RWPE1 (cell line): ENCODE measurements around the gene ETDC.
A peak's percentile ranks its signal among the peaks of the same experiment; 100 is the strongest.
"Not testable (repeated sequence)": the region's sequence is repeated elsewhere in the genome, so short reads cannot be mapped to it uniquely, and the experiment has no call there.

Experiments used
- CTCF ChIA-PET: fragments of 350-600 bp; sonication (Branson Sonifier 250); formaldehyde crosslinking; extraction: SDS; loops from one replicate; lab custom pipeline; 2021; lab: Yijun Ruan, JAX
- POLR2A ChIA-PET: fragments of 400-600 bp; formaldehyde crosslinking; extraction: SDS; loops from one replicate; lab custom pipeline; 2020; ENCODE audit warnings: antibody characterized with exemption; ENCODE audit not compliant: low non-redundant PET; lab: Yijun Ruan, JAX
- DNase-seq: peaks from one replicate; pipeline ENCODE4 v3.0.0; 2012; ENCODE audit warnings: low spot score
- H3K27ac ChIP-seq: fragments of 450-650 bp; 2 replicates; pipeline ENCODE4 v1.5.1; 2017
- CTCF ChIP-seq: fragments of 450-650 bp; conservative IDR thresholded peaks from 2 replicates; pipeline ENCODE4 v1.5.1; 2017; ENCODE audit warnings: low read depth, mild to moderate bottlenecking

Gene ETDC

GRCh38 chrX:135309430-135309923, at the start of gene ETDC:
ETDC (plus strand) TSS chrX:135309480; CDS start chrX:135309480, 0 bp downstream.
- ChIA-PET POLR2A (no interaction called here), CTCF (no interaction called here)
- TF ChIP-seq CTCF, result no peak
- no peak for DNase-seq
- no peak within 1 kb of the TSS for H3K27ac ChIP-seq

GRCh38 chrX:135260976-135261375, 48.3 kb upstream of the ETDC start:
- POLR2A ChIA-PET, DNase-seq, CTCF ChIA-PET, H3K27ac ChIP-seq: not testable (repeated sequence)

GRCh38 chrX:135263376-135263775, 45.9 kb upstream of the ETDC start:
- H3K27ac ChIP-seq, CTCF ChIA-PET, DNase-seq, POLR2A ChIA-PET: not testable (repeated sequence)

- ChIA-PET POLR2A (no interaction called here), CTCF (no interaction called here)
- H3K27ac ChIP-seq, result no peak overlapping the region
- no peak for TF ChIP-seq CTCF
- peak; percentile 52 for DNase-seq
Measured at GRCh38 chrX:135264206-135264605, 45.1 kb upstream of the ETDC start.

- DNase-seq, result no peak
- TF ChIP-seq CTCF, result no peak
- CTCF ChIA-PET, result no interaction called here
- POLR2A ChIA-PET, result no interaction called here
- no peak overlapping the region for H3K27ac ChIP-seq
Measured at GRCh38 chrX:135273162-135273561, 36.1 kb upstream of the ETDC start.

- no peak overlapping the region for H3K27ac ChIP-seq
- no peak for DNase-seq
- ChIA-PET CTCF (no interaction called here), POLR2A (no interaction called here)
- no peak for TF ChIP-seq CTCF
Measured at GRCh38 chrX:135275973-135276372, 33.3 kb upstream of the ETDC start.

- H3K27ac ChIP-seq, result no peak overlapping the region
- CTCF ChIA-PET, result no interaction called here
- POLR2A ChIA-PET, result no interaction called here
- no peak for TF ChIP-seq CTCF
- DNase-seq, result no peak
Measured at GRCh38 chrX:135287266-135287823, 21.9 kb upstream of the ETDC start.
